ENCODE measurements around the gene TPGS1.

GRCh38 chr19:535017-535835 lies 27.9 kb downstream of the TPGS1 start:
- TF ChIP-seq CTCF (IDR thresholded peaks at IDR 0.05) (no peak), EP300 (IDR thresholded peaks at IDR 0.05) (no peak)
